ENCODE data around the gene AK4. TPM values are rescaled to one million over a fixed set of nuclear protein-coding genes. Genes with fewer than 3 reads are reported as not detected.

Gene AK4
- total and polyA plus RNA-seq, 2 donors from 2014 or later = 47.6 to 131 TPM

DNA sequence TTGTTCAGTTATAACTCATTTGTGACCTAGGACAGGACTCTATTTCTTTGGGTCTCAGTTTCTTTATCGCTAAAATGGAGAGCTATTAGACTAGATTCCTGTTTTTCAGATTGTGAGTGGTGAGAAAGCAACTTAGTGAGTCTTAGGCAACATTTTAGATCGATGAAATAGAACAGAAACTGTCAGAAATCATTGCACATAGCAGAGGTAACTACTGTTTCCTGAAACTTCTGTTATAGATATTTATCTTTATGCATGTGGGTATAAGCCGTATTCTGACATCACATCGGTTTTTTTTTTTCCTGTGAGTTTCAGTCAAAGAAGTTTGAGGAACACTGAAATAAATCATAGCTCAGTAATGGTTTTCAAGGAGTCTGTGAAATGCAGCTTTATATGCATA lies 119.3 kb downstream of the AK4 start:
- Histone ChIP-seq H3K27ac (ENCODE audit: low read depth in 2 of 2, low read length in 2 of 2) (no peak overlapping the region), H3K4me3 (ENCODE audit: low read length in 3 of 3) (no peak overlapping the region), H3K9ac (ENCODE audit: low read length in 3 of 3) (no peak overlapping the region), H3K27me3 (ENCODE audit: control insufficient read depth, insufficient read depth, low read length) (peaks cover 5% of the 10 kb centered on the region), H3K4me1 (ENCODE audit: control insufficient read depth in 2 of 3, insufficient read depth in 2 of 3, low read depth in 1 of 3, low read length in 3 of 3) (peaks cover 0 to 3% (median 0%) of the 10 kb centered on the region in 3 donors), H3K36me3 (ENCODE audit: control insufficient read depth in 2 of 3, insufficient read depth in 3 of 3, low read length in 3 of 3) (no peaks in the 10 kb centered on the region), H3K9me3 (ENCODE audit: control insufficient read depth in 2 of 3, insufficient read depth in 1 of 3, low read length in 3 of 3) (no peaks in the 10 kb centered on the region)
- TF ChIP-seq, protein P1, sequence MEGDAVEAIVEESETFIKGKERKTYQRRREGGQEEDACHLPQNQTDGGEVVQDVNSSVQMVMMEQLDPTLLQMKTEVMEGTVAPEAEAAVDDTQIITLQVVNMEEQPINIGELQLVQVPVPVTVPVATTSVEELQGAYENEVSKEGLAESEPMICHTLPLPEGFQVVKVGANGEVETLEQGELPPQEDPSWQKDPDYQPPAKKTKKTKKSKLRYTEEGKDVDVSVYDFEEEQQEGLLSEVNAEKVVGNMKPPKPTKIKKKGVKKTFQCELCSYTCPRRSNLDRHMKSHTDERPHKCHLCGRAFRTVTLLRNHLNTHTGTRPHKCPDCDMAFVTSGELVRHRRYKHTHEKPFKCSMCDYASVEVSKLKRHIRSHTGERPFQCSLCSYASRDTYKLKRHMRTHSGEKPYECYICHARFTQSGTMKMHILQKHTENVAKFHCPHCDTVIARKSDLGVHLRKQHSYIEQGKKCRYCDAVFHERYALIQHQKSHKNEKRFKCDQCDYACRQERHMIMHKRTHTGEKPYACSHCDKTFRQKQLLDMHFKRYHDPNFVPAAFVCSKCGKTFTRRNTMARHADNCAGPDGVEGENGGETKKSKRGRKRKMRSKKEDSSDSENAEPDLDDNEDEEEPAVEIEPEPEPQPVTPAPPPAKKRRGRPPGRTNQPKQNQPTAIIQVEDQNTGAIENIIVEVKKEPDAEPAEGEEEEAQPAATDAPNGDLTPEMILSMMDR (IDR thresholded peaks at IDR 0.05; ENCODE audit: borderline replicate concordance, extremely low read depth, insufficient read depth) = no peak
- FAIRE-seq (no peak), DNase-seq (no peak)
- intact Hi-C loops (cut with DNase I) = no loop called here

DNA sequence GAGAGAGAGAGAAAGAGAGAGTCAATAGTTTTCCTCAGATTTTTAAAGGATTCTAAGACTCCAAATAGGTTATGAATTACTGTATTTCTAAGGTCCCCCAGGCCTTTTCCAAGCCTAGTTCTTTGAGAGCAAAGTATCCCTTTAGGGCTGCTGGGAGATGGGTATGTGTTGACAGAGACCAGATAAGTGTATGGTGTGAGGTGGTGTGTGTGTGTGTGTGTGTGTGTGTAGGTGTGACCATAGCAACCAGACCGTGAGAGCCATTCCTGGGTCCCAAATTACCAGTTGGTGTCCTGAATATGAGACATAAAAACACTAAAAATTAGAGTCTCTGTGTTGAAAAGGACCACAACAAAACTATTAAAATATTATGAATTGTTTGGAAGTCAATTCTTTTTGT lies 119.7 kb downstream of the AK4 start:
- H3K4me1 ChIP-seq (ENCODE audit: control insufficient read depth in 2 of 3, insufficient read depth in 2 of 3, low read depth in 1 of 3, low read length in 3 of 3) = peaks cover 0 to 3% (median 0%) of the 10 kb centered on the region in 3 donors
- TF ChIP-seq, protein P1 (IDR thresholded peaks at IDR 0.05; ENCODE audit: borderline replicate concordance, extremely low read depth, insufficient read depth) = no peak
- H3K9me3 ChIP-seq (ENCODE audit: control insufficient read depth in 2 of 3, insufficient read depth in 1 of 3, low read length in 3 of 3) = no peaks in the 10 kb centered on the region
- no peak overlapping the region for H3K4me3 ChIP-seq (ENCODE audit: low read length in 3 of 3)
- intact Hi-C loops (cut with DNase I) = no loop called here
- no peak overlapping the region for H3K9ac ChIP-seq (ENCODE audit: low read length in 3 of 3)
- FAIRE-seq = no peak
- H3K36me3 ChIP-seq (ENCODE audit: control insufficient read depth in 2 of 3, insufficient read depth in 3 of 3, low read length in 3 of 3) = no peaks in the 10 kb centered on the region
- no peak for DNase-seq
- no peak overlapping the region for H3K27ac ChIP-seq (ENCODE audit: low read depth in 2 of 2, low read length in 2 of 2)
- peaks cover 5% of the 10 kb centered on the region for H3K27me3 ChIP-seq (ENCODE audit: control insufficient read depth, insufficient read depth, low read length)

DNA sequence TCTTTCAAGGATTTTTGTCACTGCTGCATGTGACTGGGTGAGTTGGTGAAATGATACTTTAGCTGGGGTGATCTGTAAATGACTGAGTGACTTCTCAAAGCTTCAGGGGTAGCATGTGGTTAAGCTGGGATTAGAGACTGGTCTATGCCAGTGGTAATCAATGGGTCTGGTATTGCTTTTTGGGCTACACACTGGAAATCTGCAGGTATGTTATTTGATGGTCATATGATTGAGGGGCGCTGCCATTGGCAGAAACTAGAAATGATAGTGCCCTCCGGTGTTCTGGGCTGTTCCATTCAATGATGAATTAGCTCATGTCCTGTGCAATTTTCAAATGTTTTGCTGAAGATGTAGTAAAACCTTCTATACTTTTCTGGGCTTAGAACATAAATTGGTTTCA lies 121.6 kb downstream of the AK4 start:
- intact Hi-C loops (cut with DNase I) = no loop called here
- Histone ChIP-seq H3K27ac (ENCODE audit: low read depth in 2 of 2, low read length in 2 of 2) (no peak overlapping the region), H3K4me1 (ENCODE audit: control insufficient read depth in 2 of 3, insufficient read depth in 2 of 3, low read depth in 1 of 3, low read length in 3 of 3) (peaks cover 0 to under 1% (median 0%) of the 10 kb centered on the region in 3 donors), H3K9me3 (ENCODE audit: control insufficient read depth in 2 of 3, insufficient read depth in 1 of 3, low read length in 3 of 3) (no peaks in the 10 kb centered on the region), H3K27me3 (ENCODE audit: control insufficient read depth, insufficient read depth, low read length) (peaks cover 3% of the 10 kb centered on the region), H3K9ac (ENCODE audit: low read length in 3 of 3) (no peak overlapping the region), H3K4me3 (ENCODE audit: low read length in 3 of 3) (no peak overlapping the region), H3K36me3 (ENCODE audit: control insufficient read depth in 2 of 3, insufficient read depth in 3 of 3, low read length in 3 of 3) (no peaks in the 10 kb centered on the region)
- TF ChIP-seq, protein P1 (IDR thresholded peaks at IDR 0.05; ENCODE audit: borderline replicate concordance, extremely low read depth, insufficient read depth) = no peak
- DNase-seq (no peak), FAIRE-seq (no peak)

All from kidney (tissue), 14 donors.